WTC11 (cell line): ENCODE data around the gene C10orf90. TPM values are rescaled to one million over a fixed set of nuclear protein-coding genes. Genes with fewer than 3 reads are reported as not detected.

Experiments used
- ATAC-seq: fragments of 200-7000 bp; cut with Tn5 transposase; 2 replicates; pipeline ENCODE4 v1.10.0; 2021; ENCODE audit warnings: mild to moderate bottlenecking, moderate library complexity
- CTCF ChIA-PET: fragments of 300-600 bp; sonication (Branson Sonifier 250); formaldehyde crosslinking; loops from one replicate; lab custom pipeline; 2021; ENCODE audit warnings: antibody characterized with exemption; lab: Charles Lee
- POLR2A ChIA-PET: fragments of 350-600 bp; sonication (Branson Sonifier 250); formaldehyde crosslinking; loops from one replicate; lab custom pipeline; 2021; ENCODE audit warnings: antibody characterized with exemption; lab: Charles Lee
- DNase-seq: peaks from one replicate; pipeline ENCODE4 v3.0.0; 2021; ENCODE audit warnings: low spot score
- H3K27ac Mint-ChIP-seq: 2 replicates; pipeline ENCODE4 v1.8.0; 2021; ENCODE audit warnings: mixed read lengths
- H3K27me3 Mint-ChIP-seq: 2 replicates; pipeline ENCODE4 v1.8.0; 2021; ENCODE audit warnings: low read depth, mild to moderate bottlenecking, moderate library complexity, mixed read lengths
- H3K36me3 Mint-ChIP-seq: 2 replicates; pipeline ENCODE4 v1.8.0; 2021; ENCODE audit warnings: mixed read lengths
- H3K4me1 Mint-ChIP-seq: 2 replicates; pipeline ENCODE4 v1.8.0; 2022; ENCODE audit warnings: mixed read lengths
- H3K4me3 Mint-ChIP-seq: 2 replicates; pipeline ENCODE4 v1.8.0; 2021; ENCODE audit warnings: mild to moderate bottlenecking, moderate library complexity, mixed read lengths
- H3K9me3 Mint-ChIP-seq: 2 replicates; pipeline ENCODE4 v1.8.0; 2021; ENCODE audit warnings: mixed read lengths
- CREB1 ChIP-seq: sonication (generic); formaldehyde crosslinking; IDR thresholded peaks from 2 replicates; pipeline ENCODE4 v1.8.0; 2023; ENCODE audit warnings: mild to moderate bottlenecking, missing genetic modification reagents
- ELF4 ChIP-seq: sonication (generic); formaldehyde crosslinking; IDR thresholded peaks from 2 replicates; pipeline ENCODE4 v1.8.1; 2022; ENCODE audit warnings: low read depth, mild to moderate bottlenecking, moderate library complexity, missing genetic modification reagents
- EMX1 ChIP-seq: fragments of 250-450 bp; sonication (Bioruptor Pico); IDR thresholded peaks from 2 replicates; pipeline ENCODE4 v1.8.0; 2021; ENCODE audit warnings: mild to moderate bottlenecking
- ESRRA ChIP-seq: sonication (generic); formaldehyde crosslinking; IDR thresholded peaks from 2 replicates; pipeline ENCODE4 v1.8.1; 2022; ENCODE audit warnings: mild to moderate bottlenecking, missing genetic modification reagents, borderline replicate concordance
- FOXP1 ChIP-seq: sonication (generic); formaldehyde crosslinking; IDR thresholded peaks from 2 replicates; pipeline ENCODE4 v1.8.0; 2022; ENCODE audit warnings: missing genetic modification reagents, mild to moderate bottlenecking, moderate library complexity, borderline replicate concordance
- IRF2 ChIP-seq: sonication (generic); formaldehyde crosslinking; IDR thresholded peaks from 2 replicates; pipeline ENCODE4 v1.8.0; 2022; ENCODE audit warnings: low read depth, missing genetic modification reagents, borderline replicate concordance
- JUN ChIP-seq: sonication (generic); formaldehyde crosslinking; IDR thresholded peaks from 2 replicates; pipeline ENCODE4 v1.8.0; 2023; ENCODE audit warnings: mild to moderate bottlenecking, missing genetic modification reagents
- NFYB ChIP-seq: sonication (generic); formaldehyde crosslinking; conservative IDR thresholded peaks from 2 replicates; pipeline ENCODE4 v1.8.0; 2022; ENCODE audit warnings: low read depth, missing genetic modification reagents
- NR3C1 ChIP-seq: sonication (generic); formaldehyde crosslinking; conservative IDR thresholded peaks from 2 replicates; pipeline ENCODE4 v1.8.1; 2023; ENCODE audit warnings: low read depth, mild to moderate bottlenecking, missing genetic modification reagents
- TCF7 ChIP-seq: sonication (generic); formaldehyde crosslinking; IDR thresholded peaks from 2 replicates; pipeline ENCODE4 v1.8.0; 2022; ENCODE audit warnings: mild to moderate bottlenecking, low read depth, missing genetic modification reagents, moderate library complexity
- TEAD1 ChIP-seq: sonication (generic); formaldehyde crosslinking; IDR thresholded peaks from 2 replicates; pipeline ENCODE4 v1.8.0; 2022; ENCODE audit warnings: mild to moderate bottlenecking, missing genetic modification reagents
- ZNF219 ChIP-seq: sonication (generic); formaldehyde crosslinking; IDR thresholded peaks from 2 replicates; pipeline ENCODE4 v1.8.0; 2023; ENCODE audit warnings: missing genetic modification reagents, mild to moderate bottlenecking, borderline replicate concordance
- ZNF263 ChIP-seq: sonication (generic); formaldehyde crosslinking; IDR thresholded peaks from 2 replicates; pipeline ENCODE4 v1.8.1; 2022; ENCODE audit warnings: low read depth, mild to moderate bottlenecking, moderate library complexity, missing genetic modification reagents
- ZNF396 ChIP-seq: fragments of 250-450 bp; sonication (Bioruptor Pico); IDR thresholded peaks from 2 replicates; pipeline ENCODE4 v1.8.0; 2021; ENCODE audit warnings: mild to moderate bottlenecking, moderate library complexity, borderline replicate concordance
- ZNF416 ChIP-seq: fragments of 250-450 bp; sonication (Bioruptor Pico); IDR thresholded peaks from 2 replicates; pipeline ENCODE4 v1.9.0; 2021; ENCODE audit warnings: mild to moderate bottlenecking, inconsistent platforms
- ZNF423 ChIP-seq: fragments of 250-450 bp; sonication (Bioruptor Pico); IDR thresholded peaks from 2 replicates; pipeline ENCODE4 v2.1.2; 2022; ENCODE audit warnings: mild to moderate bottlenecking, moderate library complexity
- total RNA-seq: library from RNA; stranded (reverse); gene quantifications from 3 replicates; pipeline ENCODE4 v1.2.3, GENCODE V29; 2021
- TF ChIP-seq, protein P1 (sequence below): sonication (generic); formaldehyde crosslinking; IDR thresholded peaks from 2 replicates; pipeline ENCODE4 v1.8.1; 2022; ENCODE audit warnings: low read depth, missing genetic modification reagents, borderline replicate concordance
- TF ChIP-seq, protein P2 (sequence below): sonication (generic); formaldehyde crosslinking; IDR thresholded peaks from 2 replicates; pipeline ENCODE4 v1.8.1; 2023; ENCODE audit warnings: mild to moderate bottlenecking, missing genetic modification reagents, borderline replicate concordance
- TF ChIP-seq, protein P3 (sequence below): sonication (generic); formaldehyde crosslinking; IDR thresholded peaks from 2 replicates; pipeline ENCODE4 v1.8.0; 2022; ENCODE audit warnings: mild to moderate bottlenecking, missing genetic modification reagents
- TF ChIP-seq, protein P4 (sequence below): sonication (generic); formaldehyde crosslinking; conservative IDR thresholded peaks from 2 replicates; pipeline ENCODE4 v1.8.1; 2022; ENCODE audit warnings: mild to moderate bottlenecking, missing genetic modification reagents
- TF ChIP-seq, protein P5 (sequence below): sonication (generic); formaldehyde crosslinking; IDR thresholded peaks from 2 replicates; pipeline ENCODE4 v1.8.1; 2023; ENCODE audit warnings: mild to moderate bottlenecking, missing genetic modification reagents, moderate library complexity
- TF ChIP-seq, protein P6 (sequence below): sonication (generic); formaldehyde crosslinking; conservative IDR thresholded peaks from 2 replicates; pipeline ENCODE4 v1.8.1; 2023; ENCODE audit warnings: mild to moderate bottlenecking, low read depth, missing genetic modification reagents, moderate library complexity
- TF ChIP-seq, protein P7 (sequence below): fragments of 250-450 bp; sonication (Bioruptor Pico); conservative IDR thresholded peaks from 2 replicates; pipeline ENCODE4 v1.9.0; 2021; ENCODE audit warnings: mild to moderate bottlenecking

The C10orf90 gene
- total RNA-seq, 1 experiment from 2014 or later, result 0.85 TPM

DNA sequence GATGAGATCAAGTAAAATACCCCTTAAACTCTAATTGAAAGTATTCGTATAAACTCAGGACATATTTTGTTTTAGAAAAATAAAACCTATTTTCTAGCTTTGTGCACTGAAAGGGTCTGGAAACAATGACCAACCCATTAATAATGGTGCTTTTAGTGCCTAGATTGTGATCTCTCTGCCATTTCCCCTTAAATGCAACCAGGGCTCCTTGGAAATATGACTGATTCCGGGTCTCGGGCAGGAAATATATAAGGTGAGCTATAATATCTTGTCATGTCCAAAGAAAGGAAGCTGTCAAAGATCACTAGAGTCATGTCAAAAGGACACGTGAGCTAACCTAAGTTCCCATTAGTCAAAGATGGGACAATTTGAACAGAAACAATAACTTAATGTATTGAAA, 269.9 kb downstream of the C10orf90 start (continued):
- TF ChIP-seq, protein P1, sequence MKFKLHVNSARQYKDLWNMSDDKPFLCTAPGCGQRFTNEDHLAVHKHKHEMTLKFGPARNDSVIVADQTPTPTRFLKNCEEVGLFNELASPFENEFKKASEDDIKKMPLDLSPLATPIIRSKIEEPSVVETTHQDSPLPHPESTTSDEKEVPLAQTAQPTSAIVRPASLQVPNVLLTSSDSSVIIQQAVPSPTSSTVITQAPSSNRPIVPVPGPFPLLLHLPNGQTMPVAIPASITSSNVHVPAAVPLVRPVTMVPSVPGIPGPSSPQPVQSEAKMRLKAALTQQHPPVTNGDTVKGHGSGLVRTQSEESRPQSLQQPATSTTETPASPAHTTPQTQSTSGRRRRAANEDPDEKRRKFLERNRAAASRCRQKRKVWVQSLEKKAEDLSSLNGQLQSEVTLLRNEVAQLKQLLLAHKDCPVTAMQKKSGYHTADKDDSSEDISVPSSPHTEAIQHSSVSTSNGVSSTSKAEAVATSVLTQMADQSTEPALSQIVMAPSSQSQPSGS (CRISPR knock-in tag), result no peak
- no peak for TF ChIP-seq NFYB (CRISPR knock-in tag)
- TF ChIP-seq EMX1 (CRISPR knock-in tag), result no peak
- TF ChIP-seq JUN (CRISPR knock-in tag), result no peak
- TF ChIP-seq, protein P2, sequence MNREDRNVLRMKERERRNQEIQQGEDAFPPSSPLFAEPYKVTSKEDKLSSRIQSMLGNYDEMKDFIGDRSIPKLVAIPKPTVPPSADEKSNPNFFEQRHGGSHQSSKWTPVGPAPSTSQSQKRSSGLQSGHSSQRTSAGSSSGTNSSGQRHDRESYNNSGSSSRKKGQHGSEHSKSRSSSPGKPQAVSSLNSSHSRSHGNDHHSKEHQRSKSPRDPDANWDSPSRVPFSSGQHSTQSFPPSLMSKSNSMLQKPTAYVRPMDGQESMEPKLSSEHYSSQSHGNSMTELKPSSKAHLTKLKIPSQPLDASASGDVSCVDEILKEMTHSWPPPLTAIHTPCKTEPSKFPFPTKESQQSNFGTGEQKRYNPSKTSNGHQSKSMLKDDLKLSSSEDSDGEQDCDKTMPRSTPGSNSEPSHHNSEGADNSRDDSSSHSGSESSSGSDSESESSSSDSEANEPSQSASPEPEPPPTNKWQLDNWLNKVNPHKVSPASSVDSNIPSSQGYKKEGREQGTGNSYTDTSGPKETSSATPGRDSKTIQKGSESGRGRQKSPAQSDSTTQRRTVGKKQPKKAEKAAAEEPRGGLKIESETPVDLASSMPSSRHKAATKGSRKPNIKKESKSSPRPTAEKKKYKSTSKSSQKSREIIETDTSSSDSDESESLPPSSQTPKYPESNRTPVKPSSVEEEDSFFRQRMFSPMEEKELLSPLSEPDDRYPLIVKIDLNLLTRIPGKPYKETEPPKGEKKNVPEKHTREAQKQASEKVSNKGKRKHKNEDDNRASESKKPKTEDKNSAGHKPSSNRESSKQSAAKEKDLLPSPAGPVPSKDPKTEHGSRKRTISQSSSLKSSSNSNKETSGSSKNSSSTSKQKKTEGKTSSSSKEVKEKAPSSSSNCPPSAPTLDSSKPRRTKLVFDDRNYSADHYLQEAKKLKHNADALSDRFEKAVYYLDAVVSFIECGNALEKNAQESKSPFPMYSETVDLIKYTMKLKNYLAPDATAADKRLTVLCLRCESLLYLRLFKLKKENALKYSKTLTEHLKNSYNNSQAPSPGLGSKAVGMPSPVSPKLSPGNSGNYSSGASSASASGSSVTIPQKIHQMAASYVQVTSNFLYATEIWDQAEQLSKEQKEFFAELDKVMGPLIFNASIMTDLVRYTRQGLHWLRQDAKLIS (CRISPR knock-in tag), result no peak

DNA sequence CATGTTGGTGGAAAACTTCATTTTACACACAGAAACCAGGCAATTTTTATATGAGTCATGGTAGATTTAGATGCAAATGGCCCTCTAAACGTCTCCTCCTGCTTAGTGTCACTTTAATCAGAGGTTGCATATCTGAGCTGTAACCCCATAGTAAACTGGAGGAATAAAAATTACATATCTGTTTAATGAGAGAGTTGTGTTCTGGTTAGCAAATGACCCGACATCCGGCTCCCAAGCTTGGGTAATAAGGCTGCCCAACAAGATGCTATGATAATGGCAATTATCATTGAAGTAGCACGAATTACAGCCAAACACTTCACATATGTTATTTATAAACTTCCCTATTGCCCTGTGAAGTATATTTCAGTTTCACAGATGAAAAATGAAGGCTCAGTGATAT, 271.6 kb downstream of the C10orf90 start:
- POLR2A ChIA-PET, result no interaction called here
- no peak for TF ChIP-seq FOXP1 (CRISPR knock-in tag)
- TF ChIP-seq ELF4 (CRISPR knock-in tag), result no peak
- TF ChIP-seq, protein P3, sequence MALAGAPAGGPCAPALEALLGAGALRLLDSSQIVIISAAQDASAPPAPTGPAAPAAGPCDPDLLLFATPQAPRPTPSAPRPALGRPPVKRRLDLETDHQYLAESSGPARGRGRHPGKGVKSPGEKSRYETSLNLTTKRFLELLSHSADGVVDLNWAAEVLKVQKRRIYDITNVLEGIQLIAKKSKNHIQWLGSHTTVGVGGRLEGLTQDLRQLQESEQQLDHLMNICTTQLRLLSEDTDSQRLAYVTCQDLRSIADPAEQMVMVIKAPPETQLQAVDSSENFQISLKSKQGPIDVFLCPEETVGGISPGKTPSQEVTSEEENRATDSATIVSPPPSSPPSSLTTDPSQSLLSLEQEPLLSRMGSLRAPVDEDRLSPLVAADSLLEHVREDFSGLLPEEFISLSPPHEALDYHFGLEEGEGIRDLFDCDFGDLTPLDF (CRISPR knock-in tag), result no peak
- TF ChIP-seq ZNF423 (CRISPR knock-in tag), result no peak
- no peak for TF ChIP-seq ZNF416 (CRISPR knock-in tag)
- no peak for TF ChIP-seq ZNF396 (CRISPR knock-in tag)
- no peak for TF ChIP-seq ZNF219 (CRISPR knock-in tag)
- no peak for TF ChIP-seq NR3C1 (CRISPR knock-in tag)
- TF ChIP-seq, protein P4, sequence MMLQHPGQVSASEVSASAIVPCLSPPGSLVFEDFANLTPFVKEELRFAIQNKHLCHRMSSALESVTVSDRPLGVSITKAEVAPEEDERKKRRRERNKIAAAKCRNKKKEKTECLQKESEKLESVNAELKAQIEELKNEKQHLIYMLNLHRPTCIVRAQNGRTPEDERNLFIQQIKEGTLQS (CRISPR knock-in tag), result no peak
- TF ChIP-seq, protein P5, sequence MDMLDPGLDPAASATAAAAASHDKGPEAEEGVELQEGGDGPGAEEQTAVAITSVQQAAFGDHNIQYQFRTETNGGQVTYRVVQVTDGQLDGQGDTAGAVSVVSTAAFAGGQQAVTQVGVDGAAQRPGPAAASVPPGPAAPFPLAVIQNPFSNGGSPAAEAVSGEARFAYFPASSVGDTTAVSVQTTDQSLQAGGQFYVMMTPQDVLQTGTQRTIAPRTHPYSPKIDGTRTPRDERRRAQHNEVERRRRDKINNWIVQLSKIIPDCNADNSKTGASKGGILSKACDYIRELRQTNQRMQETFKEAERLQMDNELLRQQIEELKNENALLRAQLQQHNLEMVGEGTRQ, result no peak
- TF ChIP-seq, protein P6, sequence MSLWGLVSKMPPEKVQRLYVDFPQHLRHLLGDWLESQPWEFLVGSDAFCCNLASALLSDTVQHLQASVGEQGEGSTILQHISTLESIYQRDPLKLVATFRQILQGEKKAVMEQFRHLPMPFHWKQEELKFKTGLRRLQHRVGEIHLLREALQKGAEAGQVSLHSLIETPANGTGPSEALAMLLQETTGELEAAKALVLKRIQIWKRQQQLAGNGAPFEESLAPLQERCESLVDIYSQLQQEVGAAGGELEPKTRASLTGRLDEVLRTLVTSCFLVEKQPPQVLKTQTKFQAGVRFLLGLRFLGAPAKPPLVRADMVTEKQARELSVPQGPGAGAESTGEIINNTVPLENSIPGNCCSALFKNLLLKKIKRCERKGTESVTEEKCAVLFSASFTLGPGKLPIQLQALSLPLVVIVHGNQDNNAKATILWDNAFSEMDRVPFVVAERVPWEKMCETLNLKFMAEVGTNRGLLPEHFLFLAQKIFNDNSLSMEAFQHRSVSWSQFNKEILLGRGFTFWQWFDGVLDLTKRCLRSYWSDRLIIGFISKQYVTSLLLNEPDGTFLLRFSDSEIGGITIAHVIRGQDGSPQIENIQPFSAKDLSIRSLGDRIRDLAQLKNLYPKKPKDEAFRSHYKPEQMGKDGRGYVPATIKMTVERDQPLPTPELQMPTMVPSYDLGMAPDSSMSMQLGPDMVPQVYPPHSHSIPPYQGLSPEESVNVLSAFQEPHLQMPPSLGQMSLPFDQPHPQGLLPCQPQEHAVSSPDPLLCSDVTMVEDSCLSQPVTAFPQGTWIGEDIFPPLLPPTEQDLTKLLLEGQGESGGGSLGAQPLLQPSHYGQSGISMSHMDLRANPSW, result no peak
- no peak for TF ChIP-seq TEAD1
- TF ChIP-seq, protein P7, sequence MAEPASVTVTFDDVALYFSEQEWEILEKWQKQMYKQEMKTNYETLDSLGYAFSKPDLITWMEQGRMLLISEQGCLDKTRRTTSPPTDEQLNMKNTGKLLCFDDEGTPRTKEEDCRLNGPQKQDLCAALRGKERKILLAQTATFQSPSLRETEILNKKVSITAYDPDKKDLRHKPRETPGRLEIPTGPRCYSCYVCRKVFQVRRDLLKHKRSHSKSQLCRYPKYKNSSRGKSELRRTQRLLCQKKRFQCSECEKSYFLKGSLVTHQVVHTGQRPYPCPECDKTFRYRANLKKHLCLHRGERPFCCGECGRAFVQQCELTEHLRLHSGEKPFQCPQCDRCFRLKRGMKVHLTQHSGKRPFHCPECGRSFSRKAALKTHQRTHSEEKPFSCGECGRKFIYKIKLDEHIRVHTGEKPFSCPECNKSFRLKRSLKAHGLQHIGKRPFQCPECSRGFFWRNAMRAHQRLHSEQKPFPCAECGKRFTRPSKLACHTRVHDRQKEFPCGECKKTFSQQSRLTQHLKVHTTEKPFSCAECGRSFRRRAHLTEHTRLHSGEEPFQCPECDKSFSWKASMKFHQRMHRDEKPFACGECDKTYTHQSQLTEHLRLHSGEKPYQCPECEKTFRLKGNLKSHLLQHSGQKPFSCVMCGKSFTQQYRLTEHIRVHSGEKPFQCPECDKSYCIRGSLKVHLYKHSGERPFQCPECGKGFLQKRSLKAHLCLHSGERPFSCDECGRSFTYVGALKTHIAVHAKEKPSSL (CRISPR knock-in tag), result no peak
- TF ChIP-seq ESRRA (CRISPR knock-in tag), result no peak
- TF ChIP-seq TCF7, result no peak
- TF ChIP-seq ZNF263 (CRISPR knock-in tag), result no peak
- no peak for TF ChIP-seq IRF2 (CRISPR knock-in tag)
- TF ChIP-seq CREB1 (CRISPR knock-in tag), result no peak
- CTCF ChIA-PET, result no interaction called here
- H3K4me1 Mint-ChIP-seq, result peaks cover 11% of the 10 kb centered on the region
- no peaks in the 10 kb centered on the region for H3K27me3 Mint-ChIP-seq
- peaks cover 7% of the 10 kb centered on the region for H3K9me3 Mint-ChIP-seq
- ATAC-seq (no peak), DNase-seq (no peak)
- no peak overlapping the region for H3K27ac Mint-ChIP-seq
- no peaks in the 10 kb centered on the region for H3K36me3 Mint-ChIP-seq
- H3K4me3 Mint-ChIP-seq, result no peak overlapping the region
